Lung (tissue), 12 donors: ENCODE measurements around the gene CLEC4F. TPM values are rescaled to one million over a fixed set of nuclear protein-coding genes. Genes with fewer than 3 reads are reported as not detected.

ENCODE experiments used
- ATAC-seq: fragments of 200-7000 bp; cut with Tn5 transposase; one replicate; pipeline ENCODE4 v1.9.1; 2020; ENCODE audit warnings: moderate number of reproducible peaks; ENCODE audit not compliant: insufficient read depth, low FRiP score
- DNase-seq, 3 donors: peaks; one replicate each; pipeline ENCODE4 v3.0.0-alpha.2; 2013 to 2017
- H3K27ac ChIP-seq, 2 donors: one replicate each; pipeline ENCODE4 v1.5.1; 2013; ENCODE audit warnings: mild to moderate bottlenecking in 2 of 2, moderate library complexity in 2 of 2, control low read depth in 1 of 2, inconsistent platforms in 1 of 2, low read depth in 1 of 2, low read length in 1 of 2
- H3K27me3 ChIP-seq, 3 donors: one replicate each; pipeline ENCODE4 v1.5.1; 2013; ENCODE audit warnings: low read length in 2 of 3; ENCODE audit not compliant: control insufficient read depth in 3 of 3, insufficient read depth in 3 of 3
- H3K36me3 ChIP-seq, 4 donors: one replicate each; pipeline ENCODE4 v1.5.1; 2013; ENCODE audit warnings: low read length in 4 of 4, mild to moderate bottlenecking in 1 of 4, moderate library complexity in 1 of 4; ENCODE audit not compliant: control insufficient read depth in 4 of 4, insufficient read depth in 4 of 4
- H3K4me1 ChIP-seq, 5 donors: one replicate each; pipeline ENCODE4 v1.5.1; 2013; ENCODE audit warnings: low read length in 5 of 5, mild to moderate bottlenecking in 2 of 5, moderate library complexity in 1 of 5; ENCODE audit not compliant: control insufficient read depth in 5 of 5, insufficient read depth in 5 of 5
- H3K4me3 ChIP-seq: one replicate; pipeline ENCODE4 v1.5.1; 2013; ENCODE audit warnings: mild to moderate bottlenecking, control low read depth, moderate library complexity
- H3K9ac ChIP-seq, 2 donors: one replicate each; pipeline ENCODE4 v1.5.1; 2013; ENCODE audit warnings: low read length in 2 of 2, control low read depth in 1 of 2; ENCODE audit not compliant: insufficient read depth in 1 of 2
- H3K9me3 ChIP-seq, 4 donors: one replicate each; pipeline ENCODE4 v1.5.1; 2013; ENCODE audit warnings: low read length in 3 of 4, mild to moderate bottlenecking in 1 of 4, moderate library complexity in 1 of 4; ENCODE audit not compliant: control insufficient read depth in 4 of 4, insufficient read depth in 3 of 4
- WGBS, 2 donors: extraction: QIAGEN DNeasy Blood & Tissue Kit; methylation state at CpG; one replicate each; pipeline ENCODE4 v1.1.7; 2013; 5-methylcytosine and 5-hydroxymethylcytosine counted together
- polyA plus RNA-seq, 2 donors: library from polyadenylated mRNA; stranded (reverse); fragments of 200-250 nt; gene quantifications; one replicate each; pipeline ENCODE4 v1.2.1, GENCODE V29; 2013
- total RNA-seq, 2 donors: library from RNA; depleted of rRNA in 1 of 2; stranded (reverse); fragments of >200 nt in 1 of 2; gene quantifications; one replicate each; pipeline ENCODE4 v1.2.1, GENCODE V29; 2014 to 2021
- TF ChIP-seq, protein P1 (sequence below): IDR thresholded peaks from 2 replicates; pipeline ENCODE4 v1.5.1; 2012; ENCODE audit warnings: mild to moderate bottlenecking; ENCODE audit errors: control extremely low read depth, extremely low read depth
- donor health status: control.
- donor health status: control.
- donor health status: Bipolar disorder and iron deficiency.
- donor health status: healthy.
- donor health status: DM: yes; HTN: yes; CAD: no.

The CLEC4F gene
- total and polyA plus RNA-seq, 4 donors: 0.31 to 0.58 (median 0.37) TPM

DNA sequence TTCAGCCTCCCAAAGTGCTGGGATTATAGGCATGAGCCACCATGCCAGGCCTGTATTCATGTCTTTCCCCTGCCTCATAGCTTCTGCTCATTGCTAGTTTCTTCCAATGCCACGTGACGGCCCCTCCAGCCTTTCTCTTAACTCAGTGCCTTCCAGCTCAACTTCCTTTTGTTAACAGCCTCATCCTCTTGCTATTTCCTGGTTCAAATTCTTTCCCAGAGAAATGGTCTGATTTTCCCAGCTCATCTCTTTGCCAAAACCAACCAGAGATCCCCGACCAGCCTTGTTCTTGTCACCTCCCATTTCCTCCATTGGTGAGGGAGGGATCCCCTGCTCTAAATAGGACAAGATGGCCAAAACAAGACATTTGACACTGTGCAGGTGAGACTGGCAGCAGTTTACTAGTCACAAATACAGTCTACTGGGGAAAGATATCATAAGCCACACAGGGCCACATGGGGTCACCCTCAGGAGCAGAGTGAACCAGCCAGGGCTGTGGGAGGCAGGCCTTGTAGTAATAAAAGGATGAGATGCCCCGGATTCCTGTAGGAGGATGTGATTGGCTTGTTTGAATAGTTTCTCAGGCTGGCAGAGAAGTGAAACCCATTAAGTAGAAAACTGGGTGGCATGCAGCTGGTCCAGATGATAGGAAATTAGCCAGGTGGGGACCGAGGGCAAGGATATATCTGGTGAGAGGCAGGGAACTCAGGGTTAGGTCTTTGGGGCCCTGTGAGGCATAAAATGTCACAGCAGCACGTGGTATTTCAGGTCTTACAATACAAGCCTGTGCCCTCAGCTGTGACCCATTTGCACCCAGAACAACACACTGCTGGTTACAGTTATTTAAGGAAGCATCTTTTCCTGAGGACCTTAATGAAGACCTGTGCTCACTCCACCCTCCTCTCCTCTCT is 8.8 kb upstream of the CLEC4F start:
- Histone ChIP-seq H3K27me3 (peaks cover 0 to 7% (median 0%) of the 10 kb centered on the region in 3 donors), H3K9ac (no peak overlapping the region), H3K4me1 (peaks cover 0 to 5% (median 0%) of the 10 kb centered on the region in 5 donors), H3K4me3 (no peak overlapping the region), H3K9me3 (no peaks in the 10 kb centered on the region), H3K36me3 (no peaks in the 10 kb centered on the region), H3K27ac (peak overlapping the region in 1 of 2 donors; percentile 4)
- DNase-seq (no peak), ATAC-seq (no peak)
- 58 to 67% methylated on average over 6 of the region's 6 CpGs for WGBS, 2 donors
- TF ChIP-seq, protein P1, sequence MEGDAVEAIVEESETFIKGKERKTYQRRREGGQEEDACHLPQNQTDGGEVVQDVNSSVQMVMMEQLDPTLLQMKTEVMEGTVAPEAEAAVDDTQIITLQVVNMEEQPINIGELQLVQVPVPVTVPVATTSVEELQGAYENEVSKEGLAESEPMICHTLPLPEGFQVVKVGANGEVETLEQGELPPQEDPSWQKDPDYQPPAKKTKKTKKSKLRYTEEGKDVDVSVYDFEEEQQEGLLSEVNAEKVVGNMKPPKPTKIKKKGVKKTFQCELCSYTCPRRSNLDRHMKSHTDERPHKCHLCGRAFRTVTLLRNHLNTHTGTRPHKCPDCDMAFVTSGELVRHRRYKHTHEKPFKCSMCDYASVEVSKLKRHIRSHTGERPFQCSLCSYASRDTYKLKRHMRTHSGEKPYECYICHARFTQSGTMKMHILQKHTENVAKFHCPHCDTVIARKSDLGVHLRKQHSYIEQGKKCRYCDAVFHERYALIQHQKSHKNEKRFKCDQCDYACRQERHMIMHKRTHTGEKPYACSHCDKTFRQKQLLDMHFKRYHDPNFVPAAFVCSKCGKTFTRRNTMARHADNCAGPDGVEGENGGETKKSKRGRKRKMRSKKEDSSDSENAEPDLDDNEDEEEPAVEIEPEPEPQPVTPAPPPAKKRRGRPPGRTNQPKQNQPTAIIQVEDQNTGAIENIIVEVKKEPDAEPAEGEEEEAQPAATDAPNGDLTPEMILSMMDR: no peak

DNA sequence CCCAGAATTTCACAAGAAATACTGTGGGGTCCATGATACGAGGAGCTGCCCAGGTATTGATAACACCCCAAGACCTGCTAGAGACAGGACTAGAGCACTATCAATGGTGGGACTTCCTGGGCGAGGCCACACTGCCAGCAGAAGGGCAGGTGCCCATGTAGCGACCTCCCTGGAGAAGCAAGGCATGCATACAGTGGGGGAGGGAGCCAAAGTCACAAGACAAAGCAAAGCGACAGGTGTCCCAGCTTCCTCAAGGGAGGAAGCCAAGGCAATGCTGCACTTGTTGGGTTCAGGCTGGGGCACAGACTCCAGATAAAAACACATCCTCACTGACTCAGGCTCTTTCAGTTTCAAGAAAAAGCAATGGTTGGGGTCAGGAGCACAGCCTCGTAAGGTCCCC is 7.7 kb upstream of the CLEC4F start:
- DNase-seq (no peak), ATAC-seq (no peak)
- no peak overlapping the region for H3K4me3 ChIP-seq
- H3K4me1 ChIP-seq: peaks cover 0 to 5% (median 0%) of the 10 kb centered on the region in 5 donors
- TF ChIP-seq, protein P1: no peak
- H3K27ac ChIP-seq: no peak overlapping the region
- no peaks in the 10 kb centered on the region for H3K9me3 ChIP-seq
- H3K36me3 ChIP-seq: no peaks in the 10 kb centered on the region
- H3K27me3 ChIP-seq: peaks cover 0 to 7% (median 0%) of the 10 kb centered on the region in 3 donors
- H3K9ac ChIP-seq: no peak overlapping the region
- 79 to 84% methylated on average over 5 of the region's 5 CpGs for WGBS, 2 donors

DNA sequence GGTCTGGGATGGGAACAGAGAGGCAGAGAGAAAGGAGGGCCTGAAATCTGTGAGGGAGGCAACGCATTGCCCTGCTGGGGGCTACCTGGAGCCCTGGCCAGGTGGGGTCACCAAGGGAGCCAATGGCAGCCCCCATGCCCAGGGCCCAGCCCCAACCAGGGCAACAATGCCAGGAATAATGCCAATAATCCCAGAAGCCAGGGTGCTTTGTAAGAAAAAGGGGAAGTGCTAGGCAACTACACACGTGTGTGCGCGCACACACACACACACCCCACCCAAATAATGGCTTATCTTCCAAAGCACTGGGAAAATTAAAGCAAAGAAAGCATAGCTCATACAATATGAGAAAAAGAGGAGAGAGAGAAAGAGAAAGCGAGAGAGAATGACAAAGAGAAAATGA is 7.0 kb upstream of the CLEC4F start:
- H3K9ac ChIP-seq: no peak overlapping the region
- H3K27me3 ChIP-seq: peaks cover 0 to 7% (median 0%) of the 10 kb centered on the region in 3 donors
- no peak overlapping the region for H3K27ac ChIP-seq
- H3K4me3 ChIP-seq: no peak overlapping the region
- ATAC-seq (no peak), DNase-seq (no peak)
- H3K36me3 ChIP-seq: no peaks in the 10 kb centered on the region
- H3K4me1 ChIP-seq: peaks cover 0 to 5% (median 0%) of the 10 kb centered on the region in 5 donors
- no peaks in the 10 kb centered on the region for H3K9me3 ChIP-seq
- WGBS, 2 donors: 52 to 64% methylated on average over 5 of the region's 5 CpGs
- TF ChIP-seq, protein P1: no peak
